SK-N-SH treated with all-trans-retinoic acid at 6 μM for 48 hours (cell line): ENCODE data around the gene MPP1.

Source experiments
- ZFP3 ChIP-seq: fragments of 250-450 bp; sonication (Bioruptor Pico); IDR thresholded peaks from 2 replicates; pipeline ENCODE4 v1.5.0; 2020; ENCODE audit warnings: mild to moderate bottlenecking, moderate library complexity
- ZFP30 ChIP-seq: fragments of 450-650 bp; formaldehyde crosslinking; IDR thresholded peaks from 2 replicates; pipeline ENCODE4 v1.5.0; 2022; ENCODE audit warnings: mild to moderate bottlenecking, moderate library complexity

DNA sequence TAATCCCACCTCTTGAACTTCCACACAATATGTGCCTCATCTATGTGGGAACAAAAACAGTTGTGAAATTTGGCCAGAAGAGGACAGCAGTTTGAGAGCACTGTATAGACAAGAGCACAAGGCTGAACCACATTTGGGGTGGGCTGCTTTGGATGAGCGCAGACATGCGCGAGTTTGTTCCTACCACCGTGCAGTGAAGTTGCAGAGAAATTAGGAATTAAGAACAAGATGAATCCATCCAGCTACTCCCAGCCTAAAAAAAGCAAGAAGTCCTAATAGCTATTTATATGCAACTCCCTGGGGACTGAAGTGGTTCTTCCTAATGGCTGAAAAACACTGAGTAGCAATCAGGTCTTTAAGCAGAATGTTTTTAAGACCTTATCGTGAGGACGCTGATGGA lies 55.4 kb downstream of the MPP1 start:
- TF ChIP-seq ZFP30 (CRISPR knock-in tag) (no peak), ZFP3 (no peak)
